ENCODE data around the gene DUSP28.

Gene DUSP28

GRCh38 chr2:240589850-240590525 lies 29.8 kb downstream of the DUSP28 start (continued):
- no peak for TF ChIP-seq ZFP30 (CRISPR knock-in tag; IDR thresholded peaks at IDR 0.05)
- TF ChIP-seq RARB (CRISPR knock-in tag; IDR thresholded peaks at IDR 0.05) = no peak

GRCh38 chr2:240590681-240591111 lies 30.5 kb downstream of the DUSP28 start:
- TF ChIP-seq POU6F1 (CRISPR knock-in tag; IDR thresholded peaks at IDR 0.05; ENCODE audit: borderline replicate concordance, low read depth) = no peak
- TF ChIP-seq CSDC2 (CRISPR knock-in tag; IDR thresholded peaks at IDR 0.05) = no peak
- no peak for TF ChIP-seq ZNF70 (CRISPR knock-in tag; IDR thresholded peaks at IDR 0.05)
- no peak for TF ChIP-seq CSRNP3 (CRISPR knock-in tag; IDR thresholded peaks at IDR 0.05)
- TF ChIP-seq ZC3H10 (CRISPR knock-in tag; IDR thresholded peaks at IDR 0.05) = no peak
- no peak for TF ChIP-seq PPARA (CRISPR knock-in tag; IDR thresholded peaks at IDR 0.05; ENCODE audit: borderline replicate concordance)
- TF ChIP-seq ZFP3 (CRISPR knock-in tag; IDR thresholded peaks at IDR 0.05) = no peak
- TF ChIP-seq GLIS3 (CRISPR knock-in tag; IDR thresholded peaks at IDR 0.05) = no peak
- TF ChIP-seq TCF4 (CRISPR knock-in tag; IDR thresholded peaks at IDR 0.05; ENCODE audit: borderline replicate concordance) = no peak
- no peak for TF ChIP-seq ESRRG (CRISPR knock-in tag; IDR thresholded peaks at IDR 0.05)
- no peak for TF ChIP-seq PATZ1 (CRISPR knock-in tag; IDR thresholded peaks at IDR 0.05; ENCODE audit: borderline replicate concordance)
- TF ChIP-seq BACH2 (CRISPR knock-in tag; IDR thresholded peaks at IDR 0.05; ENCODE audit: borderline replicate concordance) = no peak
- TF ChIP-seq ZNF8 (CRISPR knock-in tag; IDR thresholded peaks at IDR 0.05) = no peak
- no peak for TF ChIP-seq TOX (CRISPR knock-in tag; IDR thresholded peaks at IDR 0.05; ENCODE audit: borderline replicate concordance)
- TF ChIP-seq TSHZ2 (CRISPR knock-in tag; IDR thresholded peaks at IDR 0.05) = no peak
- no peak for TF ChIP-seq RARB (CRISPR knock-in tag; IDR thresholded peaks at IDR 0.05)
- ATAC-seq = no peak

GRCh38 chr2:240591226-240591625 lies 31.1 kb downstream of the DUSP28 start:
- ATAC-seq = no peak
- no peak for TF ChIP-seq CSRNP3 (CRISPR knock-in tag; IDR thresholded peaks at IDR 0.05)
- TF ChIP-seq CREB5 (CRISPR knock-in tag; IDR thresholded peaks at IDR 0.05; ENCODE audit: low read depth) = no peak
- no peak for TF ChIP-seq GLIS3 (CRISPR knock-in tag; IDR thresholded peaks at IDR 0.05)
- TF ChIP-seq ESRRG (CRISPR knock-in tag; IDR thresholded peaks at IDR 0.05) = no peak
- no peak for TF ChIP-seq OSR1 (CRISPR knock-in tag; IDR thresholded peaks at IDR 0.05)
- no peak for TF ChIP-seq PPARA (CRISPR knock-in tag; IDR thresholded peaks at IDR 0.05; ENCODE audit: borderline replicate concordance)
- TF ChIP-seq ISL1 (CRISPR knock-in tag; IDR thresholded peaks at IDR 0.05) = no peak
- no peak for TF ChIP-seq TCF4 (CRISPR knock-in tag; IDR thresholded peaks at IDR 0.05; ENCODE audit: borderline replicate concordance)
- TF ChIP-seq ZNF565 (CRISPR knock-in tag; conservative IDR thresholded peaks at IDR 0.05; ENCODE audit: low read depth) = no peak
- no peak for TF ChIP-seq ZNF70 (CRISPR knock-in tag; IDR thresholded peaks at IDR 0.05)
- no peak for TF ChIP-seq POU6F1 (CRISPR knock-in tag; IDR thresholded peaks at IDR 0.05; ENCODE audit: borderline replicate concordance, low read depth)
- TF ChIP-seq BACH2 (CRISPR knock-in tag; IDR thresholded peaks at IDR 0.05; ENCODE audit: borderline replicate concordance) = no peak
- TF ChIP-seq PATZ1 (CRISPR knock-in tag; IDR thresholded peaks at IDR 0.05; ENCODE audit: borderline replicate concordance) = no peak
- no peak for TF ChIP-seq ZFP3 (CRISPR knock-in tag; IDR thresholded peaks at IDR 0.05)
- no peak for TF ChIP-seq RARB (CRISPR knock-in tag; IDR thresholded peaks at IDR 0.05)
- no peak for TF ChIP-seq SNAI2 (CRISPR knock-in tag; IDR thresholded peaks at IDR 0.05)
